H1 (cell line): ENCODE results near the gene SEMA3D. TPM values are rescaled to one million over a fixed set of nuclear protein-coding genes. Genes with fewer than 3 reads are reported as not detected.

Experiments
- CTCF ChIA-PET: fragments of 300-600 bp; sonication (Branson Sonifier 250); formaldehyde crosslinking; loops from one replicate; lab custom pipeline; 2021; ENCODE audit not compliant: partially characterized antibody; lab: Charles Lee
- POLR2A ChIA-PET: fragments of 300-600 bp; sonication (Branson Sonifier 250); formaldehyde crosslinking; loops from one replicate; lab custom pipeline; 2021; ENCODE audit warnings: inconsistent platforms; ENCODE audit not compliant: partially characterized antibody; lab: Charles Lee
- DNase-seq, 2 experiments: peaks; one replicate each; pipeline versions ENCODE4 v3.0.0 to v3.0.0-alpha.2; 2010 to 2022; ENCODE audit warnings: low spot score in 2 of 2, low read depth in 1 of 2, mixed read lengths in 1 of 2
- FAIRE-seq: peaks from 2 replicates; lab custom pipeline; 2011; peaks lifted over from hg19 to GRCh38; lab: Jason Lieb, UNC
- H2AFZ ChIP-seq: 2 replicates; pipeline ENCODE4 v1.8.1; 2012; ENCODE audit warnings: low read length, inconsistent platforms
- H2AK5ac ChIP-seq: 2 replicates; pipeline ENCODE4 v1.6.1; 2013; ENCODE audit warnings: low read depth, low read length
- H2BK120ac ChIP-seq: replicated peaks from 2 replicates; pipeline ENCODE3; 2013; ENCODE audit warnings: low read depth, low read length, inconsistent platforms
- H2BK12ac ChIP-seq: 2 replicates; pipeline ENCODE4 v1.6.1; 2013; ENCODE audit warnings: low read depth, low read length
- H2BK15ac ChIP-seq: 2 replicates; pipeline ENCODE4 v1.6.1; 2013; ENCODE audit warnings: low read length
- H2BK20ac ChIP-seq: 2 replicates; pipeline ENCODE4 v1.6.1; 2013; ENCODE audit warnings: low read length
- H2BK5ac ChIP-seq: 2 replicates; pipeline ENCODE4 v1.6.1; 2013; ENCODE audit warnings: low read depth, low read length
- H3K14ac ChIP-seq: 2 replicates; pipeline ENCODE4 v1.6.1; 2013; ENCODE audit warnings: inconsistent platforms; ENCODE audit not compliant: insufficient read length
- H3K18ac ChIP-seq: 2 replicates; pipeline ENCODE4 v1.6.1; 2013; ENCODE audit warnings: low read length; ENCODE audit errors: extremely low read depth
- H3K23ac ChIP-seq: 2 replicates; pipeline ENCODE4 v1.6.1; 2013; ENCODE audit warnings: inconsistent platforms; ENCODE audit not compliant: insufficient read length
- H3K23me2 ChIP-seq: 2 replicates; pipeline ENCODE4 v1.6.1; 2013; ENCODE audit warnings: low read depth, low read length
- H3K27ac ChIP-seq: 2 replicates; pipeline ENCODE4 v1.6.1; 2011; ENCODE audit warnings: low read depth, low read length, inconsistent platforms
- H3K27me3 ChIP-seq, 4 experiments: replicated peaks in 1 of 4; 1 replicate in 1 of 4; 2 replicates in 3 of 4; pipeline versions ENCODE4 v1.6.1 to v1.8.1; 2011 to 2013; ENCODE audit warnings: low read length in 3 of 4, mild to moderate bottlenecking in 3 of 4, inconsistent platforms in 2 of 4, mixed read lengths in 2 of 4, moderate library complexity in 1 of 4; ENCODE audit not compliant: control insufficient read depth in 3 of 4, insufficient read depth in 3 of 4; ENCODE audit errors: extremely low read depth in 1 of 4
- H3K36me3 ChIP-seq, 4 experiments: 2 replicates each; pipeline versions ENCODE4 v1.6.1 to v1.8.1; 2011 to 2013; ENCODE audit warnings: mild to moderate bottlenecking in 4 of 4, low read length in 3 of 4, moderate library complexity in 2 of 4, control low read depth in 1 of 4, inconsistent platforms in 1 of 4; ENCODE audit not compliant: insufficient read depth in 4 of 4, control insufficient read depth in 2 of 4
- H3K4ac ChIP-seq: replicated peaks from 2 replicates; pipeline ENCODE3; 2013; ENCODE audit warnings: low read length, low read depth, mixed read lengths, inconsistent platforms; ENCODE audit not compliant: insufficient read length
- H3K4me1 ChIP-seq, 4 experiments: replicated peaks in 1 of 4; 1 replicate in 1 of 4; 2 replicates in 3 of 4; pipeline versions ENCODE4 v1.6.1 to v1.8.1; 2011 to 2013; ENCODE audit warnings: low read length in 3 of 4, inconsistent platforms in 2 of 4, mixed read lengths in 1 of 4; ENCODE audit not compliant: insufficient read depth in 4 of 4, control insufficient read depth in 3 of 4
- H3K4me2 ChIP-seq, 2 experiments: 2 replicates each; pipeline versions ENCODE4 v1.6.1 to v1.8.1; 2011 to 2013; ENCODE audit warnings: low read depth in 2 of 2, low read length in 2 of 2, control low read depth in 1 of 2, inconsistent platforms in 1 of 2, mild to moderate bottlenecking in 1 of 2; ENCODE audit not compliant: insufficient read depth in 1 of 2
- H3K4me3 ChIP-seq, 4 experiments: fragments of 200-600, 300-600 bp in 1 of 4; sonication (generic), shearing (Covaris generic), sonication (Bioruptor Twin) in 1 of 4; 2 replicates each; pipeline versions ENCODE4 v1.5.1 to v1.8.1; 2011 to 2016; ENCODE audit warnings: low read length in 4 of 4, low read depth in 3 of 4, control low read depth in 2 of 4, inconsistent platforms in 2 of 4, mild to moderate bottlenecking in 2 of 4, mixed read lengths in 1 of 4, moderate library complexity in 1 of 4; ENCODE audit not compliant: insufficient read depth in 2 of 4; ENCODE audit errors: extremely low read depth in 1 of 4
- H3K56ac ChIP-seq: replicated peaks from 2 replicates; pipeline ENCODE3; 2013; ENCODE audit warnings: low read depth, mild to moderate bottlenecking, mixed read lengths, low read length, inconsistent platforms; ENCODE audit not compliant: insufficient read length
- H3K79me1 ChIP-seq: 2 replicates; pipeline ENCODE4 v1.6.1; 2013; ENCODE audit warnings: low read depth, low read length, control low read depth
- H3K79me2 ChIP-seq, 2 experiments: 2 replicates each; pipeline versions ENCODE4 v1.6.1 to v1.8.1; 2012 to 2013; ENCODE audit warnings: low read length in 2 of 2, mild to moderate bottlenecking in 2 of 2, inconsistent platforms in 1 of 2; ENCODE audit not compliant: insufficient read depth in 2 of 2, control insufficient read depth in 1 of 2
- H3K9ac ChIP-seq, 4 experiments: replicated peaks in 1 of 4; 1 replicate in 1 of 4; 2 replicates in 3 of 4; pipeline versions ENCODE4 v1.6.1 to v1.8.1; 2011 to 2013; ENCODE audit warnings: low read depth in 3 of 4, low read length in 3 of 4, control low read depth in 2 of 4, mild to moderate bottlenecking in 2 of 4, moderate library complexity in 2 of 4, inconsistent platforms in 1 of 4; ENCODE audit errors: extremely low read depth in 1 of 4
- H3K9me3 ChIP-seq, 2 experiments: 2 replicates each; pipeline versions ENCODE4 v1.6.1 to v1.8.1; 2012 to 2013; ENCODE audit warnings: mild to moderate bottlenecking in 2 of 2, moderate library complexity in 2 of 2, control low read depth in 1 of 2, inconsistent platforms in 1 of 2, low read depth in 1 of 2, low read length in 1 of 2, mixed read lengths in 1 of 2; ENCODE audit not compliant: insufficient read depth in 2 of 2
- H4K20me1 ChIP-seq, 2 experiments: replicated peaks in 1 of 2; 2 replicates each; pipeline versions ENCODE3 to v1.8.1; 2011 to 2013; ENCODE audit warnings: inconsistent platforms in 2 of 2, low read length in 2 of 2, mild to moderate bottlenecking in 1 of 2; ENCODE audit not compliant: insufficient read depth in 2 of 2, control insufficient read depth in 1 of 2
- H4K5ac ChIP-seq: 2 replicates; pipeline ENCODE4 v1.6.1; 2013; ENCODE audit warnings: low read length, low read depth, mixed read lengths, inconsistent platforms; ENCODE audit not compliant: insufficient read length
- H4K8ac ChIP-seq: 2 replicates; pipeline ENCODE4 v1.8.0; 2013; ENCODE audit warnings: mild to moderate bottlenecking, moderate library complexity, low read length, inconsistent platforms; ENCODE audit not compliant: insufficient read depth; ENCODE audit errors: extremely low read depth
- H4K91ac ChIP-seq: replicated peaks from 2 replicates; pipeline ENCODE3; 2013; ENCODE audit warnings: low read length, mixed read lengths, inconsistent platforms; ENCODE audit not compliant: insufficient read length
- CBX8 ChIP-seq: fragments of 300-800, 300-1000 bp; sonication (generic); IDR thresholded peaks from 2 replicates; pipeline ENCODE4 v1.7.1; 2016; ENCODE audit warnings: low read depth, low read length, borderline replicate concordance
- EZH2 ChIP-seq: fragments of 200-600 bp; sonication (generic); IDR thresholded peaks from 2 replicates; pipeline ENCODE4 v1.7.1; 2012; ENCODE audit warnings: low read depth, mild to moderate bottlenecking, moderate library complexity, low read length, inconsistent platforms; ENCODE audit not compliant: severe bottlenecking
- HDAC2 ChIP-seq, 2 experiments: fragments of 300-600 bp in 1 of 2; sonication (generic) in 1 of 2; IDR thresholded peaks; 2 replicates each; pipeline ENCODE4 v1.6.1; 2011 to 2012; ENCODE audit warnings: low read depth in 2 of 2, low read length in 2 of 2, mild to moderate bottlenecking in 2 of 2, moderate library complexity in 2 of 2, borderline replicate concordance in 1 of 2, inconsistent platforms in 1 of 2
- HDAC6 ChIP-seq: IDR thresholded peaks from one replicate; pipeline ENCODE4 v1.7.1; 2012; ENCODE audit warnings: low read depth, mild to moderate bottlenecking, inconsistent platforms, low read length, moderate library complexity
- PHF8 ChIP-seq: fragments of 200-600 bp; sonication (generic); conservative IDR thresholded peaks from 2 replicates; pipeline ENCODE4 v1.7.1; 2012; ENCODE audit warnings: low read depth, mild to moderate bottlenecking, inconsistent platforms, low read length, moderate library complexity
- POLR2AphosphoS5 ChIP-seq: IDR thresholded peaks from 2 replicates; pipeline ENCODE4 v1.6.1; 2011; ENCODE audit warnings: low read depth, low read length
- SP4 ChIP-seq: IDR thresholded peaks from 2 replicates; pipeline ENCODE4 v1.6.1; 2012; ENCODE audit warnings: low read length, inconsistent platforms
- TAF1 ChIP-seq: IDR thresholded peaks from 2 replicates; pipeline ENCODE4 v1.6.1; 2011; ENCODE audit warnings: mild to moderate bottlenecking, low read depth, low read length
- WGBS, 2 experiments: shearing (Covaris generic) in 1 of 2; methylation state at CpG; one replicate each; pipeline versions ENCODE4 v1.1.6 to v1.1.7; 2013 to 2015; ENCODE audit warnings: low lambda C conversion rate in 2 of 2, mixed read lengths in 2 of 2, inconsistent platforms in 1 of 2, low coverage in 1 of 2, missing lambda C conversion rate in 1 of 2; ENCODE audit not compliant: insufficient replicate concordance in 2 of 2, insufficient coverage in 1 of 2, insufficient read length in 1 of 2; ENCODE audit errors: extremely low coverage in 1 of 2, missing lambda C conversion rate in 1 of 2; 5-methylcytosine and 5-hydroxymethylcytosine counted together
- polyA plus RNA-seq, 7 experiments: library from polyadenylated mRNA; depleted of rRNA in 3 of 7; stranded (reverse) in 5 of 7; unstranded in 2 of 7; fragments of >200 nt in 5 of 7; fragments of 200-250 nt in 2 of 7; gene quantifications; 1 replicate in 5 of 7; 2 replicates in 1 of 7; 4 replicates in 1 of 7; pipeline versions ENCODE4 v1.2.1 to v1.2.3, GENCODE V29; 2011 to 2013; ENCODE audit warnings: missing spikeins in 2 of 7, mixed read lengths in 2 of 7
- total RNA-seq: library from RNA; stranded (reverse); fragmentation: NEBNext Ultra II Directional; extraction: Animal tissue kit (Norgen Biotek cat#: 25700); gene quantifications from 2 replicates; pipeline ENCODE4 v1.2.1, GENCODE V29; 2021
- TF ChIP-seq, protein P1 (sequence below): IDR thresholded peaks from 2 replicates; pipeline ENCODE4 v1.6.1; 2011; ENCODE audit warnings: low read depth, mild to moderate bottlenecking, low read length; ENCODE audit not compliant: insufficient read depth

The SEMA3D gene
- total and polyA plus RNA-seq, 2 of the 8 experiments (the other 6 are each of a cell fraction or from before 2014, with no cell fraction given) = 1.6 to 3.5 TPM

DNA sequence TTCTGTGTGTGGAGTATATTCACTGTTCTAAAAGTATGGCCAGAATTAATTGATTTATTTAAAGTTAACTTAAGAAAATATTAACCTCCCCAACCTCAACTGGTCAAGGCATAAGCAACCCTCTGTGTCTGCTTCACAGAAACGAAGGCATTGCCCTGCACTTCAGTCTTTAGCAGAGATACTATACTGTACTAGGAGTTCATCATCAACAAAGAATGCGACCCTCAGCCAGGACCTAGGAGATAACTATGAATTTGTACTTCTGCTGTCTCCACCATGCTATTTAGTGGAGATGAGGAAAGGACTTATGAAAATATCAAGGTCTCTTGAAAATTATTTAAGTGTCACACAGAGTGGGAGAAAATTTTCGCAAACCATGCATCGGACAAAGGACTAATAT, 35.7 kb upstream of the SEMA3D start:
- ChIA-PET CTCF (no interaction called here), POLR2A (no interaction called here)
- TF ChIP-seq PHF8 (no peak), EZH2 (no peak), TAF1 (no peak), HDAC6 (no peak), HDAC2 (IDR thresholded peaks at IDR 0.05; ENCODE audit: borderline replicate concordance in 1 of 2, low read depth in 2 of 2, low read length in 2 of 2) (no peak), POLR2AphosphoS5 (no peak), SP4 (no peak), CBX8 (no peak)
- TF ChIP-seq, protein P1, sequence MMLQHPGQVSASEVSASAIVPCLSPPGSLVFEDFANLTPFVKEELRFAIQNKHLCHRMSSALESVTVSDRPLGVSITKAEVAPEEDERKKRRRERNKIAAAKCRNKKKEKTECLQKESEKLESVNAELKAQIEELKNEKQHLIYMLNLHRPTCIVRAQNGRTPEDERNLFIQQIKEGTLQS = no peak
- DNase-seq = no peak
- H4K91ac ChIP-seq = no peak overlapping the region
- no peaks in the 10 kb centered on the region for H3K79me2 ChIP-seq
- no peak overlapping the region for H3K27ac ChIP-seq
- no peaks in the 10 kb centered on the region for H3K9me3 ChIP-seq
- H2AK5ac ChIP-seq = no peak overlapping the region
- H3K4me2 ChIP-seq = no peak overlapping the region
- no peak overlapping the region for H3K4me3 ChIP-seq
- no peak overlapping the region for H3K23ac ChIP-seq
- no peaks in the 10 kb centered on the region for H3K4me1 ChIP-seq
- H3K23me2 ChIP-seq = no peaks in the 10 kb centered on the region
- no peak overlapping the region for H3K18ac ChIP-seq
- H3K14ac ChIP-seq = no peak overlapping the region
- H3K9ac ChIP-seq = no peak overlapping the region
- H3K56ac ChIP-seq = no peak overlapping the region
- H3K27me3 ChIP-seq = no peaks in the 10 kb centered on the region
- no peak overlapping the region for H4K8ac ChIP-seq
- no peak overlapping the region for H2BK5ac ChIP-seq
- H3K36me3 ChIP-seq = no peaks in the 10 kb centered on the region
- no peak overlapping the region for H2BK20ac ChIP-seq
- H2BK12ac ChIP-seq = no peak overlapping the region
- peak overlapping the region; percentile 78 for H3K4ac ChIP-seq
- WGBS, 2 experiments = 93% methylated on average over 4 of the region's 4 CpGs; no CpG with 5 or more reads in 1 of the 2 experiments
- no peaks in the 10 kb centered on the region for H3K79me1 ChIP-seq
- H2AFZ ChIP-seq = no peak overlapping the region
- H4K20me1 ChIP-seq = no peaks in the 10 kb centered on the region
- FAIRE-seq = no peak
- no peak overlapping the region for H2BK120ac ChIP-seq
- H2BK15ac ChIP-seq = no peak overlapping the region
- H4K5ac ChIP-seq = no peak overlapping the region
